ENCODE data around the gene C10orf67.

DNA sequence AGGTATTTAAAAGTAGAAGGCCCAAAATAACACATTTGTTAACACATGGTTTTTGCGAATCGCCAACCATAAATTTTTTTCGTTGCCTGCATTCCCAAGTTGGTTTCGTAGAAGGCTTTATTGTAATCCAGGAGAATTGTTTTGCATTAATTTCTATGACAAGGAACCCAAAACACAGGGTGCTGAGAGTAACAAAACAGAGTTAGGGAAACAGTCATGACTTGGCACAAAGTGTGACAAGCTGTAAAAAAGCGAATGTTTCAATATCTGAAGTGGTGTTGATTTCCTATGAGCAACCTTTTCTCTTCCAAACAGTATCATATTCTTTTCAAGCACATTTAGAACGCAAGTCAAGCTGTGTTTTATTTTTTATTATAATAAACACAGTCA is 63.6 kb downstream of the C10orf67 start:
- no peak for TF ChIP-seq CTCF (IDR thresholded peaks at IDR 0.05)
- no peak for TF ChIP-seq POLR2A (IDR thresholded peaks at IDR 0.05)
